Stimulated activated CD8-positive, alpha-beta memory T cell treated with anti-CD3 and anti-CD28 coated beads, Interleukin-4, amount 100 ng/mL, for 48 hours (primary cell): Measurements from ENCODE around the gene TLR8.

Source experiments
- DNase-seq: peaks from one replicate; pipeline ENCODE4 v3.0.0-alpha.2; 2020

The TLR8 gene

DNA sequence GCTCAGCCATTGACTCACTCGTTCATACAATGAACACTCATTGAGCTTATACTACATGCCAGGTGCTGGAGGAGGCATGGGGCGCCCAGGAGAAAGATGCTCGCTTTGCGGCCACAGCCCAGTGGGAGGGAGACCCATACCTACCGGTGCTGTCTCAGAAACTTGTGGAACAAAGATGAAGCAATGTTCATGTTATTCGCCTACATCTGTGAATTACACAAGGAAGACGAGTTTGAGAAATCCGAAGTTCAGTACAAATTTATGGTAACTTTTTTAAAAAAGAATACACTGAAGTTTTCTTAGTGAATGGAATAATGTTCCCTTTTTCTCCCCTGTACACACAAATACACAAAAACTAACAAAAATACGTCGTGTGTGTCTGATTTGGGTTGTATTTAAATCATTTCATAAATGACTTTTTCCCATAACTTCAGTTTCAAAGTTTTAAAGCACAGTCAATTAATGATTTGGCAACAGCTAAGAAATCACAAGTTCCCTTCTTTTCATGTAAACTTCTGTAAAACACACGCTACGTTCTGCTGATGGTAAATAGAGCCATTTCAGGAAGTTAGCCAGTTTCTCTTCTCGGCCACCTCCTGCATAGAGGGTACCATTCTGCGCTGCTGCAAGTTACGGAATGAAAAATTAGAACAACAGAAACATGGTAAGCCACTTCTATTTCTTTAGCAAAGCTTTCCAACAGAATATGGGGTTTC, at the start of gene TLR8:
Gene TLR8, plus strand, starts transcription at position 575 of the 716 bp plus-strand sequence. Its CDS starts 87 bp downstream, at position 662.
- DNase-seq, result no peak

DNA sequence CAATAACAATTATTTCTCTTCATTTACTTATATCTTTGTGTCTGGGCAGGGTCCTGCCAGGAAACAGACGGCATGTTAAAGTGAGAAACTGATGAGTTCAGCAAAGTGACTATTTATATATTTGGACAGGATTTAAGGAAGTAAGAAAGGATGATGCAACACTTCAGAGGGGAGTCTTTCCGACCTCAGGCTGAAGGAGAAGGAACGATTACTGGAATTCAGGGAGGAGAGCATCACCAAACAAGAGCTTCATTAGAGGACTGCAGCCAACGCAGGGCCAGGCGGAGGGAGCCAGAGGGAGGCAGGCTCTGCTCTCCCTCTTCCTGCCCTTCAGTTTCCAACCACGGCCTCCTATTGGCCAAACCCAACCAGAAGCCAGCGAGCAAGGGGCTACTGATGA, 41.1 kb upstream of the TLR8 start:
- DNase-seq, result no peak

DNA sequence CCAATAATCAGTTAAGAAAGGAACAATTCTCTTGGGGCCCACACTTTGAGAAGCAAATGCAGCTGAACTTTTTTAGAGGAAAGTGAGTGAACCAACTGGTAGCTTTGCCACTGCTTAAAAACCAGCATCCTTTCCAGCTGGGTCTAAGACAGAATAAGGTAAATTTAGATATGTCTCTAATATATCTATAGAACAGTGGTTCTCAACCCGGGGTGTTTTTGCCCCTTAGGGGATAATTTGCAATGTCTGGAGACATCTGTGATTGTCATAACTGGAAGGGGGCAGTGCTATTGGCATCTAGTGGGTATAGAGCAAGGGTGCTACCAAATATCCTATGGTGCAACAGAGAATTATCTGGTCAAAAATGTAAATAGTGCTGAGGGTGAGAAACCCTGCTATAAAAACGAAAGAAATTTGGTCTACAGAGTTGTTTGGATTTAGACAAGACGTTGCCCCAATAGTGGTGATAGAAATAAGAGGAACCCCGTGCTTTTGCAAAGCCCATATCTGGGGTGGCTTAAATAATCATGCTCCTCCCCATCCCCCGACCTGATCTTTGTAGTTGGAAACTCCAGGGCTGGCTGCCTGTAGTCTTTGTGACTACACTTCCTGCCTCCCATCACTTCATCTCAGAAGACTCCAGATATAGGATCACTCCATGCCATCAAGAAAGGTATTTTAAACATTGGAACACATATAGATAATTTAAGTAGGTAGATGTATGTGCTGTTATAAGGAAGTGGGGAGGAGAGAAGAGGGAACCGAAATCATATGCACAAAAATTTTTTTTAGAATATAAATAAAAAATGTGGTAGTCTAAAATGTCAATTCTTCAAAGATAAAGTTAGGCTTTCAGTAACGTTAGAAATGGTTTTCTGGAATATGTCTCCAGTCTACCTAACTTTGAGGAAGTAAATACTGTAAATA, 39.7 kb upstream of the TLR8 start, which contains the start of gene TLR7:
Gene TLR7, plus strand, starts transcription at position 622 of the 927 bp plus-strand sequence. CDS start 507 bp downstream, outside the sequence.
- no peak for DNase-seq

DNA sequence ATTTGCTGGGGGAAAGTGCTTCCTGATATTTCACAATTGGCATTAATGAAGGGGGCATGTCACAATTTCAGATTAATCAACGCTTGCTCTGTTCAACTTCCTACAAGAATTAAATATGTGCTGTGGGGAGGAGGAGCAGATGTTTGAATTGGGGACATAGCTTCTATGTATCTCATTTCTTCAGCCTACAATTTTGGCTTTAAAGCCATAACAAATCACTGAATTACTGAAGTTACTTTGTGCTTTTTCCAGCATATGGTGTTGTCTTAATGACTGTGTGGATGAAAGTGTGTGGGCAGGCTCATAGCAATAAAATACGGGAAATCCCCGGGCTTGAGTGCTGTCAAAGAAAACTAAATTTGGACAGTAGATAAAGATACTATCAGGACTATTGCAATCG, 38.7 kb upstream of the TLR8 start:
- no peak for DNase-seq

DNA sequence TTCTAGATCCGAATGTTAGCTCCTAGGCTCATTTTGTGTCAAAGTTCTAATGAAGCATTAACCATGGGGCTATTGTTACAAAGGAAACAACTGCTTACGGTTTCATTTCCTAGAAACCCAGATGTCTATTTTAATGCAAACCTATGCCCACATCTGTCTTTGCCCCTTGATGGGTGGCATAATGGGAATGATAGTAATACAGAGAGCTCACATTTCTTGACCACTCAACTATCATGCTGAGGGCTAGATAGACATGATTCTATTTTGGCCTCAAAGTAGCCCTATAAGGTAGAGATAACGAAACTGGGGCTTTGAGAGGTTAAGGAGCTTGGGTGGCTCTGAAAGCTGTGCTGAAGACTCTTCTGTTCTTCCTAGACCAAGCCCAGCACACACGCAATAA, 37.7 kb upstream of the TLR8 start:
- DNase-seq, result no peak

DNA sequence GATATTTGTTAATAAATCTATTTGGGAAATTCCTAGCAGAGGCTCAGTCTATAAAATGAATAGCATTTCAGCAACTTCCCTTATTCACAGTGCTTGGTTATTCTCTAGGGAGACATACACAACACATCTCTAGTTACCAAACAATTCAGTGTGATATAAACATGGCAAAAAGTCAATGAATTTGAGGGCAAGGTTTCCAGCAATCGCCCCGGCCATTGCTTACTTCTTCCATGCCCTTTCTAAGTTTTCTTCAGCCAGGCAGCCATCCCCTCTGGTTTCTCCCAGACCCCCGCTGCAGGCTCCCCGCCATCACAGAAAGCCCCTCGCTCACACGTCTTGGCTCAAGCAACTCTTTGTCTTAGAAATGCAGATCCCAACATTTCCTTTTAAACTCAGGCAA, 35.2 kb upstream of the TLR8 start:
- no peak for DNase-seq

DNA sequence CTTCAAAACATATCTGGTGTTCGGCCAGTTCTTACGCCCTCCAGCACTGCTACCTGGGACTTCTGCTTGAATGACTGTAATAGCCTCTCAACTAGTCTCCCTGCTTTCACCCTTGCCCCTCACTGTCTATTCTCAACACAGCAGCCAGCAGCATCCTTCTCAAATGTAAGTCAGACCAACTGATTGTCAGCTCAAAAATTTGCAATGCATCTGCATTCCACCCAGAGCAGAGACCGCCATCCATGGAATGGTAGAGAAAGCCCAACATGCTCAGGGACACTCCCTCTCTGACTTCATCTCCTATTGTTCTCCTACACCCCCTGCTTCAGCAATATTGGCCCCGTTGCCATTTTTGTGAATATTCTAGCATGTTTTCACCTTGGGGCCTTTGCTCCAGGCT, 33.7 kb upstream of the TLR8 start:
- no peak for DNase-seq

DNA sequence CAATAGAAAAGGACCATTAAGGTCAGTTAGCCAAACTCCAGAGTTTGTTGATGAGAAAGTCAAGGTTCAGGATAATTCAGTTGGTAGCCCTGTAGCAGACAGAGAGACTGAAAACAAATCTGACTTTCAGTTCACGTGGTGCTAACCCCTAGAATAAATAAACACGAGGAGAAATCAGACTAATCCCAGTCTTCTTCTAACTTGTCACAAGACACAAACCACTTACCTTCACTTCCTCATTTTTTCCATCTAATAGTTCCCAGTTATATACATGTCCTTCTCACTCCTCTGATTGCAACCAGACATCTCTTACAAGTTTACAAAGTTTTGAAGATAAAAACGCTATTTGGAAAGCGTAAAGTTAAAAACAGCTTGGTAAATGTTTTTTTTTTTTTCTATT, 31.8 kb upstream of the TLR8 start:
- DNase-seq, result no peak

DNA sequence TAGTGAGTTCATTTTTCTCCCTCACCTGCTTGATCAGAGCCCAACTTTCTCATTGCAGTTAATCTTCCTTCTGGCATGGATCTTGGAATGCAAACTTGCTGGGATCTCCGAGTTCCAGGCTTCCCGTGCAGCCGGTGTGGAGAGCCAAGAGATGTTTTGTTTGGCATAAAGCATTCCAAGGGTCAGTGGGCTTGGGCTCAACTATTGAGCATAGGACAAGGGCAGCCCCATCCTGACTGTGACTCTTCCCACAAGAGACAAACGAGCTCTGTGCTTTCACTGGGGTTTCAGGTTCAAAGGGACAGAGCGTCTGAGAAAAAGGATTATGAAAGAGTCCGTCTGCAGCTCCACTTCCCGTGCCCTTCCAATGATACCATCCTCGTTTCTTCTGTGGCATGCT, 29.0 kb upstream of the TLR8 start:
- no peak for DNase-seq

DNA sequence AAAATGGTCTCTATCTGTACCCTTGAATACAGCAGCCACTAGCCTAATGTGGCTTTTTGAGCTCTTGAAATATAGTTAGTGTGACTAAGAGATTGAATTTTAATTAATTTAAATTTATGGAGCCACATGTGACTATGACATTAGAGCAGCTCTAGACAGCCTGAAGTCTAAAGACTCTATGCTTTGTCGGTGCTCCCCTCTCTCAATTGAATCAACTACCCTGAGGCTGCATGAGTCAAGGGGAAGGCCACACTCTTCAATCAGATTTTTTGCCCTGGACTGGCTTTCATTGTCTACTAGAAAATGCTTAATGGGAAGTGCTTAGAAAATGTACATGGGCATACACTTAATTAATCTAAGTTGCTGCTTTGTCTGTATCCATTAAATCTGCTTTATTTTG, 27.9 kb upstream of the TLR8 start:
- no peak for DNase-seq

DNA sequence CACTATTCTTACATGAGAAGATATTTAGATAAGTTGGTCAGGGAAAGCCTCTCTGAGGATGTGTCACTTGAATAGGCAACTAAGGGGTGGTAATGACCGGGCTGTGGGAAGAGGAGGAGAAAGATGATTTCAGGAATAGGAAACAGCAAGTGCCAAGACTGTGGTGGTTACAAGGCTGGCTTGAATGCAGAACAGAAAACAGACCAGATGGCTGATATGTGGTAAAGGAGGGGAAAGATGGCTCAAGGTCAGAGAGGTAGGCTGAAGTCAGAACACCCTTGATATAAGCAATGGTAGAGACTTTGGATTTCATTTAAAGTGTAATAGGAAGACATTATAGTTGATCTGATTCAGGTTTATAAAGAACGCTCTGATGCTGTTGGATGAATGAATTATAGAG, 24.5 kb upstream of the TLR8 start:
- no peak for DNase-seq

DNA sequence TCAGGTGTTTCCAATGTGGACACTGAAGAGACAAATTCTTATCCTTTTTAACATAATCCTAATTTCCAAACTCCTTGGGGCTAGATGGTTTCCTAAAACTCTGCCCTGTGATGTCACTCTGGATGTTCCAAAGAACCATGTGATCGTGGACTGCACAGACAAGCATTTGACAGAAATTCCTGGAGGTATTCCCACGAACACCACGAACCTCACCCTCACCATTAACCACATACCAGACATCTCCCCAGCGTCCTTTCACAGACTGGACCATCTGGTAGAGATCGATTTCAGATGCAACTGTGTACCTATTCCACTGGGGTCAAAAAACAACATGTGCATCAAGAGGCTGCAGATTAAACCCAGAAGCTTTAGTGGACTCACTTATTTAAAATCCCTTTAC, 20.9 kb upstream of the TLR8 start:
- DNase-seq, result no peak

DNA sequence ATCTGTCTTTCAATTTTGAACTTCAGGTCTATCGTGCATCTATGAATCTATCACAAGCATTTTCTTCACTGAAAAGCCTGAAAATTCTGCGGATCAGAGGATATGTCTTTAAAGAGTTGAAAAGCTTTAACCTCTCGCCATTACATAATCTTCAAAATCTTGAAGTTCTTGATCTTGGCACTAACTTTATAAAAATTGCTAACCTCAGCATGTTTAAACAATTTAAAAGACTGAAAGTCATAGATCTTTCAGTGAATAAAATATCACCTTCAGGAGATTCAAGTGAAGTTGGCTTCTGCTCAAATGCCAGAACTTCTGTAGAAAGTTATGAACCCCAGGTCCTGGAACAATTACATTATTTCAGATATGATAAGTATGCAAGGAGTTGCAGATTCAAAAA, 19.9 kb upstream of the TLR8 start:
- DNase-seq, result no peak

DNA sequence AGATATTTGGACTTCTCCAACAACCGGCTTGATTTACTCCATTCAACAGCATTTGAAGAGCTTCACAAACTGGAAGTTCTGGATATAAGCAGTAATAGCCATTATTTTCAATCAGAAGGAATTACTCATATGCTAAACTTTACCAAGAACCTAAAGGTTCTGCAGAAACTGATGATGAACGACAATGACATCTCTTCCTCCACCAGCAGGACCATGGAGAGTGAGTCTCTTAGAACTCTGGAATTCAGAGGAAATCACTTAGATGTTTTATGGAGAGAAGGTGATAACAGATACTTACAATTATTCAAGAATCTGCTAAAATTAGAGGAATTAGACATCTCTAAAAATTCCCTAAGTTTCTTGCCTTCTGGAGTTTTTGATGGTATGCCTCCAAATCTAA, 19.3 kb upstream of the TLR8 start:
- DNase-seq, result no peak

DNA sequence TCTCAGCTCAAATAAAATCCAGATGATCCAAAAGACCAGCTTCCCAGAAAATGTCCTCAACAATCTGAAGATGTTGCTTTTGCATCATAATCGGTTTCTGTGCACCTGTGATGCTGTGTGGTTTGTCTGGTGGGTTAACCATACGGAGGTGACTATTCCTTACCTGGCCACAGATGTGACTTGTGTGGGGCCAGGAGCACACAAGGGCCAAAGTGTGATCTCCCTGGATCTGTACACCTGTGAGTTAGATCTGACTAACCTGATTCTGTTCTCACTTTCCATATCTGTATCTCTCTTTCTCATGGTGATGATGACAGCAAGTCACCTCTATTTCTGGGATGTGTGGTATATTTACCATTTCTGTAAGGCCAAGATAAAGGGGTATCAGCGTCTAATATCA, 18.7 kb upstream of the TLR8 start:
- no peak for DNase-seq

DNA sequence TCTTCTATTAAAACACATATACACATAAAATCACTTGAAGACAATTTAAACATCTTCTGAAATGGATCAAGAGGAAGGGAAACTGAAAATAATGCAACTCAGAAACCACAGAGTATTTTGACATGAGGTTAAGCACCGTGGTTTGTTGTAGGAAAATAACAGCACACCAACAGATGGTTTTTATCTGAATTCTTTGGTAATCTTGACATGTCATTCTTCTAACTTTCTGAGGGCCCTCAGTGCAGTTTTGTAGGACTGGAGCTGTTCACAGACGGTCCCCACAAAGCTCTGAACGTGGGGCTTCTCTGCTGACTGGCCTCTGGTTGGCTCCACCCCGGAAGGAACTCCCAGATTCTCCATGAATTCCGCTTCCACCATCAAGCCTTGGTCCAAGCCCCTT, 16.0 kb upstream of the TLR8 start:
- no peak for DNase-seq

DNA sequence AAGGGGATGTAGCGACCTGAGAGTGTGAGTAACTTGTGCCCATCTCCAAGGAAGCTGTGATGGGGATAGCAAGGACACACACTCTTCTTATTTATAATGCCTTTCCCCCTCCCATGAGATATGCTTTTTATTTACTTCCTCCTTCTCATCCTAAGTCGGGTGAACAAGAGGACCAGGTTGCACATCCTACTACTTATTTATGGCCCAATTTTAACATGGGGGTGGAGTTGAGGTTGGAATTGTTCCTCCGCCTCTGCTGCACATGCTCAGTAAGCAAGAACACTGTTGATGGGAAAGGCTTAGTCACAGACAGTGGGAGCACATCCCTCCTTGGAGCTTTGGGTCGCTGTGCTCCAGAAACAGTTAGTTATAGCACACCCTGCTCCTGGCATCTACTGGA, 15.2 kb upstream of the TLR8 start:
- DNase-seq, result no peak

DNA sequence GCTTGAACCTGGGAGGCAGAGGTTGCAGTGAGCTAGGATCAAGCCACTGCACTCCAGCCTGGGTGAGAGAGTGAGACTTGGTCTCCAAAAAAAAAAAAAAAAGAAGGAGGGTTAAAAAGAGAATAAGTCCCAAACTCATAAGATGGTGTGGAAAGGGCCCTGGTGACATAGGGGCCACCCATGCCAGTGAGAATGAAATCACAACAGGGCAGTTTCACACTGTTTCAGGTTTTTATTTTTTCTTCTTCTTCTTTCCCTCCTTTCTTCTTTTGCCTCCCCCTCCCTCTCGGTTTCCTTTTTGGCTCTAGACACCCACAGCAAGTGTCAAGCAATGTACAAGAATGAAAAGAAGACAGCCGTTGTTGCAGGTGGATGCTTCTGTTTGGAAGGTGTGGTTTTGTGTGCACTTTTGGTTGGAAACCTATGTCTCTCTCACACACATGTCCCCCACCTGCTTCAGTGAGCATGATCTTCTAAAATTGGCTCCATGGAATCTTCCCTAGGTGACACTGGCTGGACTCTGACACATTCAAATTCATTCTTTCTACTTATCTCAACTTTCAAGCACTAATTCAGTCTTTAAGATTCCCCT, 14.4 kb upstream of the TLR8 start:
- DNase-seq, result no peak

DNA sequence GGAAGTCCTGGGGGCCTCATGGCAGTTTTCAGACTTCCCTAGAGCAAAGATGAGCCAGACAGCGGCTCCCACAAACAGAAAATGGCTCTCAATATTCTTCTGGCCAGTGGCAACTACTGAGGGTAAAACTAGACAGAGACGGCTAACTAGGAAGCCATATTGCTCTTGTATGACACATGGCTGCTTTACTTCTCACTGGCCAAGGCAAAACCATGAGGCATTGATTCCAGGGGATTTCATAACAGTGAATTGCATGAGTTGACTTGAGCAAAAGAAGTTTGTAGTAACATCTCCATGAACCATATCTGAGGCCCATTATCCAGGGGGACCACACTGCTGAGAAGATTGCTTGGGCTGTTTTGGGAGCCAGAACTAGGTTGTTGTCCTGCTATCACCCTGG, 13.7 kb upstream of the TLR8 start:
- DNase-seq, result no peak

DNA sequence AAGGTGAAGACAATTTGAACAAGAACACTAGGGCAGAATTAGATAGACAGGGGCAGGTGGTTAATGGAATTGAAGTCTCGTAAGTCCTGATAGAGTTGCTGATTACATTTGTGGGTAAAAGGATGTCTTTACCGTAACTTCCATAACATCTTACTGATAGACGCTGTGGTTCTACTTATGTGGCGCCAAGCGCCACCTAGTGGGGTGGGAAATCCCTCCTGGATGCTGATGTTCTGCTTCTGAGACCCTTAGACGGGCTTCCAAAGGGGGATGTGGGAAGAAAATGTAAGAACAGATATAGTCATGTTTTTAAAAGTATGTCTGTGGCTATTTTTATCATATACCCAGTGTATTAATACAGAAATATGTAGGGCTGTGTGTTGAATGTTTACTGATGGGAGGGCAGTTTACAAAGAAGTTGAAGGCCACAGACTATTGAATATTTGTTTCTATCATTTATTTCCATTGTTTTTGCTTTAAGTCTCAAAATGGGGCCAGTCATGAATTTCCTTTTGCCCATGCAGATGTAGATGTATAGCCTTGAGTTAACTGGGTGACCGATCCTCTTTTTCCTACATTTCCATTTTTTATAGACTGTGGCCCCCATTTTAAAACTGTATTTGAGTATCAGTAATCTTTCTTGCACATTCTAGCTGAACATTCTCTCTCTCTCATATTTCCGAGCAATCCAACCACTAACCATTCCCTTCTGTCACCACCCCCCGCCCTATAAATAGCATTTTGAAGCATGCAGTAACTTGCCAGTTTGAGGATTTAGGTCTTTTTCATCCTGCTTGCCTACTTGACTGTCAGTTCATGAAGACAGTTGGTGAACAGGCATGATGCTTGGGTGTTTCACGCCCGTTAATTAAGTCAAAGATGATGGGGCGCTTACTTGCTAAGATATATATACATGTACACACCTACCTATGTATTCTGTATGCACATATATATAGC, 12.1 kb upstream of the TLR8 start:
- peak; percentile 45 for DNase-seq

DNA sequence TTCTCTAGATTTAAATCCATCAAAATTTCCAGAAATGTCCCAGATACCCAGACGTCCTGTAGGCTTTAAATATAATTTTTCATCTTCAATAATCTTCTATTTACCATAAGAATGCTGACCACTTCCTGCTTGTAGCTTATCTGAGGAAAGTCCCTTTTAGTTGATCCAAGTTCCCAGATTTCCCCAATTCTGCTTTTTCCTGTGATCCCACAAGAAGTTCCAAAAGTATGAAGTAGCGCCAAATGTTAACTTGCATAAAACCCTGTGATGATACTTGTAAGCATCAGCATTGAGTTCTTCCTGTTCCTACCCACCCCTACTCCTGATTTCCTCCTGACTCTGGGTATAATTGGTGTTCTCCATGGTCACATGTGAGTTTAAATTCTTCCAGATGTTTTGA, 10.6 kb upstream of the TLR8 start:
- no peak for DNase-seq

DNA sequence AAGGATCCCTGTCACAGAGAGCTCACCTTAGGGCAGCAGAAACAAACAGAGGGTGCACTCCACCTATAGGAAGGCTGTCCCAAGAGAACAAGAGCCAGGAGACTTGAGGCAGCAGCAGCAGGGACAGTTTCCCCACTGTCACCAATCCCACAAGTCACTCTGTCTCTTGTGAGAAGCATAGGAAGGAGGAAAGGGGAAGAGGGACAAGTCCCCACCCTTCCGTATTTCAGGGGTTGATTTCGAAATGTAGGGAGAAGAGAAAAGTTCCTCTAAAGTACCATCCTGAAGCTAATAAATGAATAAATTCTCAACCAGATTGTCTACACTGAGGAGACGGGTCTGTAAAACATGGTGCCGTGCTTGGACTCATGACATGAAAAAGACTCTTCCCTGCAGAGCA, 9.5 kb upstream of the TLR8 start:
- DNase-seq, result no peak

DNA sequence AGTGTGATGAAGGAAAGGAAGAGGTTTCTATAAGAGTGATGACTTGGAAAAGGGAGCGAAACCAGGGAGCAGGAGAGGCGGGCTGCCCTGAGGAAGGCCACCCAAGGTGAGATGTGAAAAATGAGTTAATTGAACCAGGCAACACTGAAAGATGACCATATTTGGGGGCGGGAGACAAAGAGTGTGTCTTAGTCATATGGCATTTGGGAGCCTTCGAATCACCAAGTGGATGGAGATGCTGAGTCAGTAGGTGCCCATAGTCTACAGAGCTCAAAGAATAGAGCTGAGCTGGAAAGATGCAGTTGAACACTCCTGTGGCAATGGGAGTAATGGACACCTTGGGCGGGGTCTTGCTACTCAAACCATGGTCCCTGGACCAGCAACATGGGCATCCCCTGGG, 8.3 kb upstream of the TLR8 start:
- DNase-seq, result no peak
